ENCODE data around the gene CAPN1. TPM values are rescaled to one million over a fixed set of nuclear protein-coding genes. Genes with fewer than 3 reads are reported as not detected.
A peak's percentile ranks its signal among the peaks of the same experiment; 100 is the strongest.
"Not testable (repeated sequence)": the region's sequence is repeated elsewhere in the genome, so short reads cannot be mapped to it uniquely, and the experiment has no call there.

Gene CAPN1
- total RNA-seq, 1 donor from 2014 or later: 510 TPM

DNA sequence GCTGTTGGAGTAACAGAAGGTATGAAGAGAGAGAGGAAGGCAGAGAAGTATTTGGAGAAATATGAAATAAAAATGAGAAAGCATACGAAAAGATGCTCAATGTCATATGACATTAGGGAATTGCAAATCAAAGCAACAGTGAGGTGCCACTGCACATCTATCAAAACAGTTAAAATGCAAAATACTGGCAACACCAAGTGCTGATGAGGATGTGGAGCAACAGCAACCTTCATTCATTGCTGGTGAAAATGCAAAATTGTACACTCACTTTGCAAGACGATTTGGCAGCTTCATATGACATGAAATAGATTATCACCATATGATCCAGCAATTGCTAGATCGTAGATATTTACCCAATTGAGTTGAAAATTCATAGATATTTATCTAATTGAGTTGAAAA, 21.1 kb upstream of the CAPN1 start:
- ATAC-seq: no peak

DNA sequence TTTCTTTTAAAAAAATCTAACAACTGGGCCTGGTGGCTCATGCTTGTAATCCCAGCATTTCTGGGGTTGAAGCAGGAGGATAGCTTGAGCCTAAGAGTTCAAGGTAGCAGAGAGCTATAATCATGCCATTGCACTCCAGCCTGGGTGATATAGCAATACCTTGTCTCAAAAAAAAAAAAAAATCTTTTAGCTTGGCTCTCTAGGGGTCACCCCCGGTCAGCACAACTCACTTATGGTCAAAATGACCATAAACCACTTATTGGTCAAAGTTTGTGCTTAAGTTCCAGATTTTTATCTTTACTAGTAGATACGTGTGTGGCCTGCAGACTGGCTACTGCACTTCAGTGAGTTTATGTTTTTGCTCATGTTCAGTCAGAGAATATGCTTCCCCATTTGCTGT, 18.0 kb upstream of the CAPN1 start:
- ATAC-seq: no peak

DNA sequence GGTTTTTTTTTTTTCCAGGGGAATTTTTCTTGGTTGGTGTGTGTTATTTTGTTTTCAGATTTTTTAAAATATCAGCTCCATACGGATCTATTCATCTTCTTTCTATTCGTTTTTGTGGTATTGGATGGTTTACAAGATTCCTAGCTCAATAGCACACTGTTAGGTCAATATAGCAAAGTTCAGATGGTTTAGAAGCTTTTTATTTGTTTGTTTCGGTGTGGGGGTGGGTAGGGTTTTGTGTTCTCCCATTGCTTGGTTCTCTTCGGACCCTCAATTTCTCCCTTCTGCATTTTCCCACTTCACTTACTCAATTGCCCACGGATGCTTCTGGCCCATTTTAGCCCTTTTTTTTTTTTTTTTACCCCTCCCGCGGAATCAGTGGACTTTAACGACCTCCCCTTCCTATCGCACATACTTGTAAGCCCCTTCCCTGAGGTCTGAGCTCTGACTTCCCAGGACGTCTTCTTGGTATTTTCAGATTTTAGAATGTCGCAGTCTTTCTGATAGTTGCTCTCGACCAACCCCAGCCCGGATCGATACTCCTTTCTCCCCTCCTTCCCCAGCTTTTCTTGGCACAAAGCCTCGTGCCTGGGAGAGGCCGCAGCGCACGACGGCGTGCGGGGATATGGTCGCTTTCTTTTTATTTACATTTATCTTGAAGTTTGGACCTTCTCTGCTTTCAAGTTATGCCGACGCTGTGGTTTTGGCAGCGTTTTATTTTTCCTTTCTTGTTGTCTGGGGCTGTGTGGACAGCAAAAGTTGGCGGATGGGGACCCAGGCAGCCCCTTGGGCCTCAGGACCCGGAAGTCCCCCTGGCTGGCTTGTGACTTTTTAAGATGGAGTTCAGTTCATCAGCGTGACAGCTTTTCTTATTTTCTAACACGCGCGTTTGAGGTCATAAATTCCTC, 16.1 kb upstream of the CAPN1 start:
- no peak for ATAC-seq

DNA sequence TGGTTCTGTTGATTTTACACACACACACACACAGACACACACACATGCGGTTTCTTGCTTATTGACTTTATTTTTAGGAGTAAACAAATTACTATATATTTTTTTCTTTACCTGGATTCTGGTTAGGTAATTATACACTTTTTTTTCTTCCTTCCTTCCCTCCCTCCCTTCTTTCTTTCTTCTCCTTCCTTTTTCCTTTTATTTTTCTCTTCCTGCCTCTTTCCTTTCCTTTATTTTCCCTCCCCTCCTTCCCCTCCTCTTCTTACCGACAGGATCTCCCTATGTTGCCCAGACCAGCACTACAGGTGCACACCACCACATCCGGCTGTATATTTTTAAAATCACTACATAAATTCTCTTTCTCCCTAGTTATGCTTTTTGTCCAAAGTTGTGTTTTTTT, 14.8 kb upstream of the CAPN1 start:
- ATAC-seq: no peak

DNA sequence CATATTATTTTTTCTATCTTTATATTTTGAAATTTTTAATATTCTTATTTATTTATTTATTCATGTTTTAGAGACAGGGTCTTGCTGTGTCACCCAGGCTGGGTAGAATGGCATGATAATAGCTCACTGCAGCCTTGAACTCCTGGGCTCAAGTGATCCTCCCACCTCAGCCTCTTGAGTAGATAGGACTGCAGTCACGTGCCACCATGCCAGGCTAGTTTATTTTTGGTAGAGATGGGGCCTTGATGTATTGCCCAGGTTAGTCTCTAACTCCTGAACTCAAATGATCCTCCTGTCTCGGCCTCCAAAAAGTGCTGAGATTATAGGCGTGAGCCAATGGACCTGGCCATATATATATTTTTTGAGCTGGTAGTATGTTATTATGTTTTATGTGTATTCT, 14.1 kb upstream of the CAPN1 start:
- ATAC-seq: no peak

DNA sequence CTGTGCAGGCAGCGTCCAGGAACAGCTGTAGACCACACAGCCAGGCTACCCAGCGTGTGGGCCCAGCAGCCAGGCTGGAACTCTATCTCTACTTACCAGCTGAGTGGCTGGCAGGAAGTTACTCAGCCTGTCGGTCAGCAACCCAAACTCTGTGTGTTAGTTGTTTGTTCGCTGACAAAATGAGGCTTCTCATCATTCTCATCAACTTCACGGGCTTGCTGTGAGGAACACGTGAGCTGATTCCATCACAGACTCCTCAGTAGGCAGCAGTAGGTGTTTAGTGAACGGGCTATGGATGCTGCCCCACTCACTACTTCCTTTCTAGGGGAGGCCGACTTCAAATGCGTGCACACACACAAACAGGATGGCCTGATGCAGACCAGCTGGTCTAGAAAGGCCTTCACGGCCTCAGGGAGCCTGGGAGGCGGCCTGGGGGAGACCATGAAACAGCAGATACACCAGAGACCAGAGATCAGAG, 12.5 kb upstream of the CAPN1 start:
- no peak for ATAC-seq

DNA sequence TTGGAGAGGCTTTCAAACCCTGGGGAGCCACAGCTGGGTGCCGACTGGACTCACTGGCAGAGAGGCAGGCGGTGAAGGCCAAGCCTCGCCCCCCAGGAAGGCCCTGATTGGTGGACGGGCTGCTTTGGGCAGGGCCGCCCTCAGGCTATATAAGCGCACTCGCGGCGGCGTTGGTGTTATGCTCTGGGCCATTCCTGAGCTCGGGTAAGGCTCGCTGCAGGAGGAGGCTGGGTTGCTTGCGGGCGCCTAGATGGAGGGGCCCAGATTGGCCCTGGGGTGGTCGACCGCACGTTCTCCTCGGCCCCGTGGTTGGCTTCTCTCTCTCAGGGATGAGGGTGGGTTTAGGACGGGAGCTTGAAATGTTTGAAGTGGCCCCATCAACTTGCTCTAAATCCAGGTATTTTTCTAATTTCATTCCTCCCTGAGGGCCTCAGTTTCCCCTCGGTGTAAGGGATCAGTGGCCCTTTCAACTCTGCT, 11.6 kb upstream of the CAPN1 start, which contains the start of gene SPDYC:
TSS of gene SPDYC (plus strand) at position 176 of the 477 bp plus-strand sequence. CDS start 1,125 bp downstream, outside the sequence.
- peak; percentile 30 for ATAC-seq

DNA sequence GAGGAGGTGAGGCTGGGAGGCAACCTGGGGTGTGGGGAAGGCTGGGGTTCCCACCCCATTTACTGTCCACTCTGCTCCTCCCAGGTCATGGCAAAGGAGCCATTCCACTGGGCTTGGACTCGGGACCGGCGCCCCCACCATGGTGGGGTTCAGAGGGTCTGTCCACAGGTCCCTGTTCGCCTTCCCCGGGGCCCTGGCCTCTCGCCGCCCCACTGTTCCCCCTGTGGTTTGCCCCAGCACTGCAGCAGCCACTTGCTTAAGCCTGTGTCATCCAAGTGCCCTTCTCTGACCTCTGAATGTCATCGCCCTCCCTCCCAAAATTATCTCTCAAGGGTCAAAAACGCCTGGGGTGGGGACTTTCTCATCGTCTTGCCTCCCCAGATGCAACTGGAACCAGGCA, 9.1 kb upstream of the CAPN1 start:
- ATAC-seq: no peak

DNA sequence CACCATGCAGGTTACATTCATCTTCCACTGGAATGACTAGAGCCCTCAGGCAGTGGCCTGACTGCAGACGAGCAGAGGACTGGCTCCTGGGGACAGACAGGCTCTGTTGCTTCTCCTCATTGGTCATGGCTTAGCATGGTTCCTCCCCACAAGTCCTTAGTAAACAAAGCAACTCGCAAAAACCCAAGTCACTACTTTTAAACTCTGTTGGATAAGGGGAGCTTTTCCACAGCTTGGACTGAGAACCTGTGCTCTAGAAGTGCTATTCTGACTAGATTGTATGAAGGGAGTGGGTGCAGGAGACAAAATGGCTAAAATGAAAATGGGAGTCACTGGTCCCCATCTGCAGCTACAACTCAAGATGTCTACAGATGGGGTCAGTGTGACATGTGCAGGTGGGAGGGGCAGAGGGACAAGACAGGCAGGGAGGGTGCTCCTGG, 7.1 kb upstream of the CAPN1 start:
- not testable (repeated sequence) for ATAC-seq

DNA sequence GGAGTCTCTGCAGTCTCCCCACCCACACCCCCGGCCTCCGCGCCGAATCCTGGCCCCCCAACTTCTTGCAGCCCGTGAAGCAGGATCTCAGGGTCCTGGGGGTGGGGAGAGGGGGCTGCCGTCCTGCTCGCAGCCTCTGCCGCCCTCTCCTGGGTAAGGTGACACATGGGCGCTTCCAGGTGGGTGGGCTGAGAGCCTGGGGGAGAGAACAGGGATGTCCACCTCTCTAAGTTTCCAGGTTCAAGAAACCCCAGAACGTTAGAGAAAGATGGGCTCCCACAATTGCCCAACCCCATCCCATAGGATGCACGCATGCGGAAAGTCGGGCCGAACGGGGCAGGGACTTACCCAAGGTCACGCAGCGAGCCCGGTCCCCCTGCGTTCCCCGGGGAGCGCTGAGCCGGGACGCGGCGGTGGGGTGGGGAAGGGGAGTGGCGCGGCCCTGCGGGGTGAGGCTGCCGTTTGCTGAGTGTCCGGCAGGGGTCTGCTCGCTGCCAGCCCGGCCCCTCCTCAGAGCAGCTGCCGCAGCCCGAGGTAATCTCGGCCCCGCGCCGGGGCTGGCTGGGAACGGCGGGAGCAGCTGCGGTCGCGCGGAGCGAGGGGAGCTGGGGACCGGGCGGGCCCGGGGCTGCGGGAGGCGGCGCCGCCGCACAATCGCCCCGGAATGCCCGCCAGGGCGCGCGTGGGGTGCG, 705 bp upstream of the CAPN1 start:
- peak; percentile 51 for ATAC-seq

DNA sequence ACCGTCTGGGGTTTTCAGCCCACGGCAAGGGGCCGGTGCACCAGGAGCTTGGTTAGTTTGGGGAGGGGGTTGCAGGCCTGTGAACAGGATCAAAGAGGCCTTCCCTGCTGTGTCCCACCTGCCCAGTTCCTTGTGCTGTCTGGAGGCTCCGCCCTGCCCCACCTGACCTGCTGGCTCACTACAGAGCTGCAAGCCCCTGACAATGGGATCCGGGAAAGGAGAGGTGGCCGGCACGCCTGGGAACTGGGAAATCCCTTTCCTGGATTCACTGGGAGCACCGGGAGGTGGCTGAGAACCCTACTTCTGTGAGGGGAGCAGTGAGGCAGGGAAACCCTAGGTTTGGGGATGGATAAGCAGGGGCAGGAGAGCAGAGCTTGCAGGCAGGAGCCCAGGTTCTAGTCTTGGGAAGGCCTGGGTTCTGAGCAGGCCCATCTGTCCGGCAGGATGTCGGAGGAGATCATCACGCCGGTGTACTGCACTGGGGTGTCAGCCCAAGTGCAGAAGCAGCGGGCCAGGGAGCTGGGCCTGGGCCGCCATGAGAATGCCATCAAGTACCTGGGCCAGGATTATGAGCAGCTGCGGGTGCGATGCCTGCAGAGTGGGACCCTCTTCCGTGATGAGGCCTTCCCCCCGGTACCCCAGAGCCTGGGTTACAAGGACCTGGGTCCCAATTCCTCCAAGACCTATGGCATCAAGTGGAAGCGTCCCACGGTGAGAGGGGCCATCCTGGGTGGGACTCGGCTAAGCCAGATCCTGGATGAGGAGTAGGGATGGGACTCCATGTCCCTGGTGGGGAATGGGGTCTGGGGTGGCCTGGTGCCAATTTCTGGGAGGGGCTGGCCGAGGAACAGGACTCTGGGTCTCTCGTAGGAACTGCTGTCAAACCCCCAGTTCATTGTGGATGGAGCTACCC, 786 bp downstream of the CAPN1 start:
- peak; percentile 54 for ATAC-seq

DNA sequence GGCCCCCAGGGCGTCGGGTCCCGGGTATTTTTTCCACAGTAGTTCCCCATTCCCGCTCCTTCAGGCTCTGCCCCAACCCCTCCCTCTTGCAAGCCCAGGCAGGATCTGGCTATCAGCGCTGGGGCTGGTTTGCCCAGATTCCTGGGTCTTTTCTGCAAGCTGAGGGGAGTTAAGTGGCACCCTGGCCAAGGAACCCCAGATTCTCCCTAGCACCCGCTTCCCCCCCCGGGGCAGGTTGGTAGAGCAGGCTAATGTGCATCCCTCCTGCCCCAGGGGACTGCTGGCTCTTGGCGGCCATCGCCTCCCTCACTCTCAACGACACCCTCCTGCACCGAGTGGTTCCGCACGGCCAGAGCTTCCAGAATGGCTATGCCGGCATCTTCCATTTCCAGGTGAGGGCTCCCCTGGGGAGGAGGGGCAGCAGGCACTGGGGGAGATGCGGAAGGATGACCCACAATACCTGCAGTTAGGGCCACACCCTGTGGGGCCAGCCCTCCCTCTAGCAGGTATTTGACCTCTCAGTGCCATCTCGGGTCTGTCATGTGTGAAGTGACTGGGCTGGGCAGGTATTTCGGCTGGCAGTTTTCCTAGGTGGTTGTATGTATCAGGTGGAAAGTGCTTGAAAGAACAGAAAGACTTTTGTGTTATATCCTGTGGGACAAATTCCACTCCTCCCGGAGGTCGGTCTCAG, 1.6 kb downstream of the CAPN1 start:
- ATAC-seq: peak; percentile 77

DNA sequence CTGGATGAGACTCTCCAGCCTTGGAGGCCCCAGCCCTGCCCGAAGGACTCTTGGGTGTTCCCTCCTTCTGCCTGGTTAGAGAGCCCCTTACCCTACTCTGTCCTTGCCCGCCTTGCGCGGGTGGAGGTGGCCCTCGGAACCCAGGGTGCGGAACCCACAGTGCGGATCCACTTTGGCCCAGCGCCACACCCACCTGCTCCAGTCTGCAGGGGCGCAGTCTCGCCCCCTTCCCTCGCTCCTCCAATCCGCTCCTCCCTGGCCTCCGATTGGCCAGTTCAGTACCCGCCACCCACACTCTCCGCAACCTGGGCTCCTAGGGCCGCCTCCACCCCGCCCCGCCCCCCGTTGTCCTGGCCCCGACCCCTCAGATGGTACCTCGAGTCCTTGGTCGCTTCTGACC, 2.4 kb downstream of the CAPN1 start:
- ATAC-seq: no peak

DNA sequence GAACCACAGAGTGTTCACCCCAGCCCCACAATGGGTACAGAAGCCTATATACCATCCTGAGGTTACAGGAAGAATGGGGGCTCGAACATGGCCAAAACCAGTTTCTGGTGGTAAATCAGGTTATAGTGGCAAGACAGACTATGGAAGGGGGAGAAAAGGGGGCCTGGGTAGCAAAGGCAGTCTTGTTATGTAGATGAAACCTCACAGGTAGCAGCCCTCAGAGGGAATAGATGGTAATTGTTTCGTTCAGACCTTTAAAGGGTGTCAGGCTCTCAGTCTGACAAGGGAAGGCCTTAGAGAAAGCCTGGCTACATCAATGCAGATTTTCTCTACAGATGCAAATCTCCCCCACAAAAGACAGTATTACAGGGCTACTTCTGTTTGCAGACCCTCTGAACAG, 3.4 kb downstream of the CAPN1 start:
- ATAC-seq: no peak

DNA sequence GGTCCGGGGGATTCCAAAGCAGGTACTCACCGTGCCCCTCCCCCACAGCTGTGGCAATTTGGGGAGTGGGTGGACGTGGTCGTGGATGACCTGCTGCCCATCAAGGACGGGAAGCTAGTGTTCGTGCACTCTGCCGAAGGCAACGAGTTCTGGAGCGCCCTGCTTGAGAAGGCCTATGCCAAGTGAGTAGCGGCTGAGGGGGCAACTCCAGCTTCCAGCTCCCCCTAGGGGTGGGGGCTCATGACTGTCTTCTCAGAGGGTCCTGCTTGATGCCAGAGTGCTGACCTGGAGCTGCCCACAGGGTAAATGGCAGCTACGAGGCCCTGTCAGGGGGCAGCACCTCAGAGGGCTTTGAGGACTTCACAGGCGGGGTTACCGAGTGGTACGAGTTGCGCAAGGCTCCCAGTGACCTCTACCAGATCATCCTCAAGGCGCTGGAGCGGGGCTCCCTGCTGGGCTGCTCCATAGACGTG, 4.2 kb downstream of the CAPN1 start:
- no peak for ATAC-seq

DNA sequence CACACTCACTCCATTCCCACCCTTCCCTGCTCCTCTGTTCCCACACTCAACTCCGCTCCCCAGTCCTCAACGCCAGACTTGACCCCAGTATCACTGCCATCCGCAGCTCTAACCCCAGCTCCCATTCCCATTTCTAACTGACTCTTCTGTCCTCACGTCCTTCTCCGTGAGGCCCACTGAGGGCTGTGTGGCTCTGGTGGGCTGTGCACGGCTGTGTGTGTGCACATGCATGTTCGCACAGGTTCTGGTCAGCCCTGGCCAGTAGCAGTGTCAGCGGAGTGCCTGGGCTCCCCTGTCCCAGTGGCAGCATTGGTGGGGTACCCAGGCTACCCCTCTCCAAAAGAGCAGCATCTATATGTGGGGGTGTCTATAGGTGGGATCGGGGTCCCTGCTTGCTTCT, 5.0 kb downstream of the CAPN1 start:
- ATAC-seq: no peak

DNA sequence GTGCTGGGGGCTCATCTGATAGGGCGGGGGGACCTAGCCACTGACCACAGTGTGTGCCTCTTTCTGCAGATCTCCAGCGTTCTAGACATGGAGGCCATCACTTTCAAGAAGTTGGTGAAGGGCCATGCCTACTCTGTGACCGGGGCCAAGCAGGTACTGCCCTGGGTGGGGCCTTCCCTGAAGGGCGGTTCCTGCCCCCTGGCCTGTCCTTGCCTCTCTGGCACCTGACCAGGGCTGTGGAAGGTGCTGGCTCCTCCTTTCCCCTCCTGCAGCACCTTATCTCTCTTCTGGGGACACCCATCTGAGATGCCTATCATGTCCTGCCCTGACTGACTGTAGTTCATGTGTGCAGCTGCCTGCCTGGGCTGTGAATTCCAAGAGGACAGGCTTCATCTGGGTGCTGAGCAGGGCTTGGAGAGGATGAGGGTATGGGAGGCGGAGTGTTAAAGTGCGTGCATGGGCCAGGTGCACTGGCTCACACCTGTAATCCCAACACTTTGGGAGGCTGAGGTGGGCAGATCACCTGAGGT, 5.5 kb downstream of the CAPN1 start:
- no peak for ATAC-seq

DNA sequence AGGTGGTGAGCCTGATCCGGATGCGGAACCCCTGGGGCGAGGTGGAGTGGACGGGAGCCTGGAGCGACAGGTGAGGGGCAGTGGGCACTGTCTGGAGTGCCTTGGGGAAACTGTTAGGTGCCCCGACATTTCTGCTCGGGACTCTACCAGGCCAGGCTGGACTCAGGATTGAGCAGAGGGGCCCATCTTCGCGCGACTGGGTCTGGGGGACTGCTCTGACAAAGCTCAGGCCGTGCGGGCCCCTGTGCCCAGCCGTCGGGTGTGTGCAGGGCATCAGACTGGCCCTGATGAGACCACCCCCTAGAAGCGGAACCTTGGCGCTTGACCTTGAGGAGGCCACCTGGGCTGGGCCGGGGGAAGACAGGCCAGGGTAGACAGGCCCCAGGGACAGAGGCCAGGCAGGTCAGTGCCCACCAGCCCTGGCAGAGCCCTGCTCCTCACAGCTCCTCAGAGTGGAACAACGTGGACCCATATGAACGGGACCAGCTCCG, 6.3 kb downstream of the CAPN1 start:
- no peak for ATAC-seq

DNA sequence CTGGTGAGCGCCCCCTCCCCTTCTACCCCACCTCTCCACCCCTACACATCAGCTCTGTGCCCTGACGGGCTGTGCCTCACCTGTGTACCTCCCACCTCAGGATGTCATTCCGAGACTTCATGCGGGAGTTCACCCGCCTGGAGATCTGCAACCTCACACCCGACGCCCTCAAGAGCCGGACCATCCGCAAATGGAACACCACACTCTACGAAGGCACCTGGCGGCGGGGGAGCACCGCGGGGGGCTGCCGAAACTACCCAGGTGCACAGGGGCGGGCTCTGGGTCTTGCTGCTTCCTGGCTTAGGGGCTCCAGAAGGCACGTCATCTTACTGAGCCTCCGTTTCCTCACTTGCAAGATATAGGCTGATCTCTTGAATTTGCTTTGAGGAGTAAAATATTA, 6.8 kb downstream of the CAPN1 start:
- no peak for ATAC-seq

DNA sequence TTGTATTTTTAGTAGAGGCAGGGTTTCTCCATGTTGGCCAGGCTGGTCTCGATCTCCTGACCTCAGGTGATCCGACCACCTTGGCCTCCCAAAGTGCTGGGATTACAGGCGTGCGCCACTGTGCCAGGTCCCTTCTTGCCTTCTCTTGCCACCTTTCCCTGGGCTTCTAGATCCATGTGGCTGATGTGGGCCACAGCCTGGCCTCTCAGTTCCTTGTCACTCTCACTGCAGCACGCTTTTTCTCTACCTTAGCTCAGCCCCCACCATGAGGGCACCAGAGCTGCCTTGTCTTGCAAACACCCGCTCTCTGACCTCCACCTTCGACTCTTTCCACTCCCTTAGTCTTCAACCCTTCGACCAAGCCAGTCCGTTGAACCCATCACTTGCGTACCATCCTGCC, 7.5 kb downstream of the CAPN1 start:
- no peak for ATAC-seq

DNA sequence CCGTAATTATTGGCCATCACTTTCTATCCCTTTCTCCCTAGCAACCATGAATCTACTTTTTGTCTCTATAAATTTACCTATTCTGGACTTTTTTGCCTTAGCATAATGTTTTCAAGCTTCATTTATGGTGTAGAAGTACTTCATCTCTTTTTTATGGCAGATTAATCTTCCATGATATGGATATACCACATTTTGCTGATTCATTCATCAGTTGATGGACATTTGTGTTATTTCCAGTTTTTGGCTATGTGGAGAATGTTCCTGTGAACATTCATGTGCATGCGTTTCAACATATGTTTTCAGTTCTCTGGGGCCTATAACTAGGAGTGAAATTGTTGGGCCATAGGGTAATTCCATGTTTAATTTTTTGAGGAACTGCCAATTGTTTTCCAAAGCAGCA, 12.8 kb downstream of the CAPN1 start:
- ATAC-seq: no peak
